CD4-positive, alpha-beta memory T cell (primary cell): Measurements from ENCODE around the gene RCOR3. TPM values are rescaled to one million over a fixed set of nuclear protein-coding genes. Genes with fewer than 3 reads are reported as not detected.
A peak's percentile ranks its signal among the peaks of the same experiment; 100 is the strongest.

Experiments
- CTCF ChIA-PET: fragments of 350-600 bp; sonication (Branson Sonifier 250); formaldehyde crosslinking; loops from one replicate; lab custom pipeline; 2021; ENCODE audit warnings: inconsistent platforms; ENCODE audit not compliant: partially characterized antibody; lab: Charles Lee
- POLR2A ChIA-PET: fragments of 350-600 bp; sonication (Branson Sonifier 250); formaldehyde crosslinking; loops from one replicate; lab custom pipeline; 2021; ENCODE audit not compliant: partially characterized antibody; lab: Charles Lee
- DNase-seq, 5 donors: peaks; one replicate each; pipeline versions ENCODE4 v3.0.0 to v3.0.0-alpha.2; 2020 to 2022; ENCODE audit warnings: mixed read lengths in 1 of 5
- H3K27ac ChIP-seq: one replicate; pipeline ENCODE4 v1.7.0; 2013; ENCODE audit warnings: low read depth, low read length
- H3K27me3 ChIP-seq: 2 replicates; pipeline ENCODE4 v1.7.0; 2013; ENCODE audit warnings: mild to moderate bottlenecking, low read length, moderate library complexity; ENCODE audit not compliant: insufficient read depth
- H3K36me3 ChIP-seq: 2 replicates; pipeline ENCODE4 v1.7.0; 2013; ENCODE audit warnings: mild to moderate bottlenecking, low read length, moderate library complexity; ENCODE audit not compliant: insufficient read depth
- H3K4me1 ChIP-seq: 2 replicates; pipeline ENCODE4 v1.7.0; 2013; ENCODE audit warnings: mild to moderate bottlenecking, low read length, moderate library complexity; ENCODE audit not compliant: insufficient read depth
- H3K4me3 ChIP-seq, 2 donors: one replicate each; pipeline ENCODE4 v1.7.0; 2013; ENCODE audit warnings: low read length in 2 of 2, mild to moderate bottlenecking in 1 of 2
- H3K9me3 ChIP-seq, 2 donors: one replicate each; pipeline ENCODE4 v1.7.0; 2013; ENCODE audit warnings: low read length in 2 of 2, control low read depth in 1 of 2; ENCODE audit not compliant: control insufficient read depth in 1 of 2
- H3K27ac Mint-ChIP-seq, 7 donors: one replicate each; pipeline ENCODE4 v1.8.0; 2020 to 2021; ENCODE audit warnings: mixed read lengths in 7 of 7, mild to moderate bottlenecking in 6 of 7, inconsistent platforms in 3 of 7, moderate library complexity in 3 of 7
- H3K27me3 Mint-ChIP-seq, 2 donors: one replicate each; pipeline ENCODE4 v1.8.0; 2020 to 2021; ENCODE audit warnings: mixed read lengths in 2 of 2
- H3K36me3 Mint-ChIP-seq, 2 donors: one replicate each; pipeline ENCODE4 v1.8.0; 2020 to 2021; ENCODE audit warnings: mixed read lengths in 2 of 2, inconsistent platforms in 1 of 2, mild to moderate bottlenecking in 1 of 2
- H3K4me1 Mint-ChIP-seq, 4 donors: one replicate each; pipeline ENCODE4 v1.8.0; 2020 to 2021; ENCODE audit warnings: mixed read lengths in 4 of 4, mild to moderate bottlenecking in 1 of 4
- H3K4me3 Mint-ChIP-seq, 8 donors: one replicate each; pipeline ENCODE4 v1.8.0; 2020 to 2021; ENCODE audit warnings: mixed read lengths in 8 of 8, mild to moderate bottlenecking in 7 of 8, moderate library complexity in 6 of 8, inconsistent platforms in 3 of 8
- H3K9me3 Mint-ChIP-seq, 8 donors: one replicate each; pipeline ENCODE4 v1.8.0; 2020 to 2021; ENCODE audit warnings: mixed read lengths in 8 of 8, mild to moderate bottlenecking in 5 of 8, inconsistent platforms in 3 of 8, moderate library complexity in 1 of 8
- intact Hi-C: fragments of 100-400 bp; cut with micrococcal nuclease; formaldehyde crosslinking; loops from one replicate; pipeline ENCODE4 v1.15.1; 2023
- polyA plus RNA-seq, 2 donors: library from polyadenylated mRNA; unstranded; fragments of 300-500 nt; fragmentation: Illumina TruSeq; gene quantifications; one replicate each; pipeline ENCODE4 v1.2.3, GENCODE V29; 2021
- total RNA-seq, 2 experiments: library from RNA; stranded (reverse); gene quantifications; one replicate each; pipeline ENCODE4 v1.2.3, GENCODE V29; 2021

Gene RCOR3
- total and polyA plus RNA-seq, 4 experiments from 2014 or later: 14.4 to 74.7 (median 46.7) TPM

GRCh38 chr1:211352465-211352864 is 93.3 kb downstream of the RCOR3 start:
- ChIA-PET POLR2A (interaction anchor here (1.5 kb wide), 1 partner anchor 23 kb away, joined by 4 read pairs; no protein-coding TSS in a partner anchor), CTCF (interaction anchor here (3.1 to 21.4 kb wide), 2 partner anchors 15 to 25 kb away, joined by 13 to 250 read pairs; partner anchors contain the start of gene TRAF5)
- H3K36me3 Mint-ChIP-seq: peaks cover 31 to 37% of the 10 kb centered on the region in 2 donors
- no peak for DNase-seq
- peaks cover 0 to 3% (median 0%) of the 10 kb centered on the region in 8 donors for H3K9me3 Mint-ChIP-seq
- Histone ChIP-seq H3K27me3 (no peaks in the 10 kb centered on the region), H3K4me3 (peak overlapping the region; percentile 3 to 34), H3K4me1 (peaks cover 68% of the 10 kb centered on the region), H3K36me3 (no peaks in the 10 kb centered on the region), H3K27ac (peak overlapping the region; percentile 25), H3K9me3 (no peaks in the 10 kb centered on the region)
- H3K27ac Mint-ChIP-seq: peak overlapping the region; percentile 83 to 97 (median 95)
- peak overlapping the region; percentile 77 to 92 (median 85) for H3K4me3 Mint-ChIP-seq
- no peaks in the 10 kb centered on the region for H3K27me3 Mint-ChIP-seq
- H3K4me1 Mint-ChIP-seq: peaks cover 58 to 79% (median 69%) of the 10 kb centered on the region in 4 donors
- intact Hi-C loops: no loop called here

- H3K4me1 Mint-ChIP-seq: peaks cover 53 to 73% (median 64%) of the 10 kb centered on the region in 4 donors
- H3K36me3 Mint-ChIP-seq: peaks cover 33 to 42% of the 10 kb centered on the region in 2 donors
- ChIA-PET CTCF (interaction anchor here (2.1 kb wide), 1 partner anchor 24 kb away, joined by 14 read pairs; no protein-coding TSS in a partner anchor), POLR2A (interaction anchor here (0.5 to 3.6 kb wide), 5 partner anchors 9 to 93 kb away, joined by 3 to 37 read pairs (median 4); partner anchors contain the start of gene TRAF5)
- H3K27me3 Mint-ChIP-seq: no peaks in the 10 kb centered on the region
- Histone ChIP-seq H3K27ac (peak overlapping the region; percentile 25), H3K36me3 (no peaks in the 10 kb centered on the region), H3K4me3 (peak overlapping the region; percentile 3 to 34), H3K9me3 (no peaks in the 10 kb centered on the region), H3K4me1 (peaks cover 63% of the 10 kb centered on the region), H3K27me3 (no peaks in the 10 kb centered on the region)
- H3K27ac Mint-ChIP-seq: peak overlapping the region; percentile 86 to 97 (median 95)
- peak; percentile 42 to 65 (median 55) for DNase-seq
- H3K4me3 Mint-ChIP-seq: peak overlapping the region; percentile 77 to 92 (median 85)
- intact Hi-C loops: loop anchor here (1.0 kb wide), 2 partner anchors 26 to 30 kb away; no protein-coding TSS in a partner anchor
- peaks cover 0 to 3% (median 0%) of the 10 kb centered on the region in 8 donors for H3K9me3 Mint-ChIP-seq
Measured at GRCh38 chr1:211352985-211353515, 93.9 kb downstream of the RCOR3 start.

GRCh38 chr1:211353562-211354212 is 94.5 kb downstream of the RCOR3 start:
- peaks cover 0 to 3% (median 0%) of the 10 kb centered on the region in 8 donors for H3K9me3 Mint-ChIP-seq
- peak overlapping the region; percentile 77 to 97 (median 95) for H3K27ac Mint-ChIP-seq
- POLR2A ChIA-PET: interaction anchor here (0.5 to 3.6 kb wide), 5 partner anchors 10 to 93 kb away, joined by 3 to 37 read pairs (median 4); partner anchors contain the start of gene TRAF5

GRCh38 chr1:211355873-211356272 is 96.7 kb downstream of the RCOR3 start:
- Histone ChIP-seq H3K9me3 (no peaks in the 10 kb centered on the region), H3K27me3 (no peaks in the 10 kb centered on the region), H3K36me3 (peaks cover 16% of the 10 kb centered on the region), H3K4me3 (no peak overlapping the region), H3K4me1 (peaks cover 54% of the 10 kb centered on the region), H3K27ac (no peak overlapping the region)
- peak overlapping the region in 6 of 7 donors; percentile 17 to 81 (median 57) for H3K27ac Mint-ChIP-seq
- H3K27me3 Mint-ChIP-seq: no peaks in the 10 kb centered on the region
- ChIA-PET POLR2A (interaction anchor here (0.9 to 3.6 kb wide), 5 partner anchors 12 to 32 kb away, joined by 3 to 37 read pairs (median 3); partner anchors contain the start of gene TRAF5), CTCF (interaction anchor here (0.9 to 2.2 kb wide), 5 partner anchors 8 to 32 kb away, joined by 3 to 8 read pairs (median 8); no protein-coding TSS in a partner anchor)
- H3K4me3 Mint-ChIP-seq: no peak overlapping the region
- no peak for DNase-seq
- H3K36me3 Mint-ChIP-seq: peaks cover 49 to 57% of the 10 kb centered on the region in 2 donors
- H3K9me3 Mint-ChIP-seq: peaks cover 0 to 3% (median 0%) of the 10 kb centered on the region in 8 donors
- peaks cover 42 to 55% (median 52%) of the 10 kb centered on the region in 4 donors for H3K4me1 Mint-ChIP-seq
- intact Hi-C loops: no loop called here

More at GRCh38 chr1:211353562-211354212, 94.5 kb downstream of the RCOR3 start:
- intact Hi-C loops: loop anchor here (1.0 kb wide), 2 partner anchors 26 to 30 kb away; no protein-coding TSS in a partner anchor
- Histone ChIP-seq H3K36me3 (no peaks in the 10 kb centered on the region), H3K4me3 (no peak overlapping the region), H3K27ac (peak overlapping the region; percentile 25), H3K4me1 (peaks cover 58% of the 10 kb centered on the region), H3K9me3 (no peaks in the 10 kb centered on the region), H3K27me3 (no peaks in the 10 kb centered on the region)
- Mint-ChIP-seq H3K36me3 (peaks cover 33 to 42% of the 10 kb centered on the region in 2 donors), H3K4me3 (peak overlapping the region in 7 of 8 donors; percentile 82 to 92 (median 86)), H3K4me1 (peaks cover 50 to 68% (median 60%) of the 10 kb centered on the region in 4 donors), H3K27me3 (no peaks in the 10 kb centered on the region)
- no peak for DNase-seq
- CTCF ChIA-PET: interaction anchor here (0.6 to 2.2 kb wide), 6 partner anchors 25 to 161 kb away, joined by 3 to 14 read pairs (median 3); no protein-coding TSS in a partner anchor

- Histone ChIP-seq H3K9me3 (no peaks in the 10 kb centered on the region), H3K27ac (no peak overlapping the region), H3K27me3 (no peaks in the 10 kb centered on the region), H3K4me3 (no peak overlapping the region), H3K36me3 (peaks cover 22% of the 10 kb centered on the region), H3K4me1 (peaks cover 44% of the 10 kb centered on the region)
- no peak for DNase-seq
- intact Hi-C loops: no loop called here
- ChIA-PET POLR2A (interaction anchor here (0.9 to 3.6 kb wide), 4 partner anchors 13 to 33 kb away, joined by 3 to 37 read pairs (median 3); partner anchors contain the start of gene TRAF5), CTCF (interaction anchor here (0.9 to 2.2 kb wide), 5 partner anchors 9 to 33 kb away, joined by 3 to 8 read pairs (median 8); no protein-coding TSS in a partner anchor)
- Mint-ChIP-seq H3K27me3 (no peaks in the 10 kb centered on the region), H3K36me3 (peaks cover 45 to 63% of the 10 kb centered on the region in 2 donors), H3K27ac (peak overlapping the region; percentile 35 to 72 (median 56)), H3K4me1 (peaks cover 35 to 46% (median 43%) of the 10 kb centered on the region in 4 donors), H3K4me3 (no peak overlapping the region), H3K9me3 (peaks cover 0 to 2% (median 0%) of the 10 kb centered on the region in 8 donors)
Measured at GRCh38 chr1:211356723-211357407, 97.7 kb downstream of the RCOR3 start.

- peak overlapping the region in 1 of 7 donors; percentile 88 for H3K27ac Mint-ChIP-seq
Measured at GRCh38 chr1:211358685-211359084, 99.5 kb downstream of the RCOR3 start.

More at GRCh38 chr1:211358685-211359084, 99.5 kb downstream of the RCOR3 start:
- Histone ChIP-seq H3K36me3 (peaks cover 22% of the 10 kb centered on the region), H3K27ac (no peak overlapping the region), H3K4me3 (no peak overlapping the region), H3K4me1 (peaks cover 26% of the 10 kb centered on the region), H3K27me3 (no peaks in the 10 kb centered on the region), H3K9me3 (no peaks in the 10 kb centered on the region)
- ChIA-PET POLR2A (interaction anchor here (0.7 to 1.0 kb wide), 2 partner anchors 21 to 23 kb away, joined by 3 read pairs; no protein-coding TSS in a partner anchor), CTCF (interaction anchor here (1.2 to 3.0 kb wide), 3 partner anchors 9 to 35 kb away, joined by 5 to 7 read pairs (median 6); no protein-coding TSS in a partner anchor)
- H3K4me3 Mint-ChIP-seq: no peak overlapping the region
- peaks cover 42 to 64% of the 10 kb centered on the region in 2 donors for H3K36me3 Mint-ChIP-seq
- intact Hi-C loops: no loop called here
- no peaks in the 10 kb centered on the region for H3K27me3 Mint-ChIP-seq
- peaks cover 22 to 27% (median 27%) of the 10 kb centered on the region in 4 donors for H3K4me1 Mint-ChIP-seq
- no peaks in the 10 kb centered on the region for H3K9me3 Mint-ChIP-seq
- no peak for DNase-seq
